ENCODE data around the gene PARD3.

DNA sequence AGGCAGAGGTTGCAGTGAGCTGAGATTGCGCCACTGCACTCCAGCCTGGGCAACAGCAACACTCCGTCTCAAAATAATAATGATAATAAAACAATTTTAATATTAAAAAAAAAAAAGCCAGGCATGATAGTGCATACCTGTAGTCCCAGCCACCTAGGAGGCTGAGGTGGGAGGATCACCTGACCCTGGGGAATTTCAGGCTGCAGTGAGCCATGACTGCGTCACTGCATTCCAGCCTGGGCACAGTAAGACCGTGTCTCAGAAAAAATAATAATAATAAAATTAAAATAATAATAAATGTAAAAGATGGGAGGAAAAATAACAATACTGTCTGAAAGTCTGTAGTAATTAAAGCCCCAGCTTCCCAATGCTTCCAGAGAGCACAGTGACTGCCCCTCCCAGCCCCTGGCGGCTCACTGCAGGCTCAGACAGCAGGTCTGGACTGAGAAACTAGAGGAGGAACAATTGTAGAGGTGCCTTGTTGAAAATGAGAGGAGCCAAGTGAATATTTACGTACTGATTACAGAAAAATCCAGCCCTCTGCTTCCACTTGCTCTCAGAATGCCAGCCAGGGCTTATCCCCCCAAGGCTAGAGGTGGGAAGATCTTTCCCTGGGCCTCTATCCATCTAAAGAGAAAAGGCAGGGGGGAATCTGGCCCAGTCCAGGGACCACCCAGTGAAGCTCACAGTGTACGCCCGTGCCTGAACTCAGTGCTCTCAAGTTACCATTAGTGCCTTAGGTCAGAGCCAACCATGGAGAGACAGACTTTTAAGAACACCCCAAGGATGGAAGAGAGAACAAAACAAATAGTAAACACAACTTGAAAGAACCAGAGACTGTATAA, 112.8 kb downstream of the PARD3 start:
- TF ChIP-seq EP300 (IDR thresholded peaks at IDR 0.05) (no peak), POLR2A (IDR thresholded peaks at IDR 0.05) (no peak)
- TF ChIP-seq, protein P1, sequence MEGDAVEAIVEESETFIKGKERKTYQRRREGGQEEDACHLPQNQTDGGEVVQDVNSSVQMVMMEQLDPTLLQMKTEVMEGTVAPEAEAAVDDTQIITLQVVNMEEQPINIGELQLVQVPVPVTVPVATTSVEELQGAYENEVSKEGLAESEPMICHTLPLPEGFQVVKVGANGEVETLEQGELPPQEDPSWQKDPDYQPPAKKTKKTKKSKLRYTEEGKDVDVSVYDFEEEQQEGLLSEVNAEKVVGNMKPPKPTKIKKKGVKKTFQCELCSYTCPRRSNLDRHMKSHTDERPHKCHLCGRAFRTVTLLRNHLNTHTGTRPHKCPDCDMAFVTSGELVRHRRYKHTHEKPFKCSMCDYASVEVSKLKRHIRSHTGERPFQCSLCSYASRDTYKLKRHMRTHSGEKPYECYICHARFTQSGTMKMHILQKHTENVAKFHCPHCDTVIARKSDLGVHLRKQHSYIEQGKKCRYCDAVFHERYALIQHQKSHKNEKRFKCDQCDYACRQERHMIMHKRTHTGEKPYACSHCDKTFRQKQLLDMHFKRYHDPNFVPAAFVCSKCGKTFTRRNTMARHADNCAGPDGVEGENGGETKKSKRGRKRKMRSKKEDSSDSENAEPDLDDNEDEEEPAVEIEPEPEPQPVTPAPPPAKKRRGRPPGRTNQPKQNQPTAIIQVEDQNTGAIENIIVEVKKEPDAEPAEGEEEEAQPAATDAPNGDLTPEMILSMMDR (IDR thresholded peaks at IDR 0.05) = no peak
